Sigmoid colon (tissue), 4 donors: ENCODE measurements around the gene CAMK4.

Experiments used
- CTCF ChIP-seq, 4 experiments: fragments of 450-650 bp in 3 of 4; fragments of 200-600 bp in 1 of 4; IDR thresholded peaks; one replicate each; pipeline ENCODE4 v1.5.1; 2016 to 2019; ENCODE audit warnings: antibody characterized with exemption in 4 of 4, mild to moderate bottlenecking in 3 of 4, moderate library complexity in 2 of 4
- EP300 ChIP-seq, 4 donors: sonication (generic); formaldehyde crosslinking; IDR thresholded peaks; one replicate each; pipeline ENCODE4 v1.6.1; 2017; ENCODE audit warnings: antibody characterized with exemption in 4 of 4
- POLR2A ChIP-seq, 2 donors: fragments of 450-650 bp; IDR thresholded peaks; one replicate each; pipeline ENCODE4 v1.6.1; 2016; ENCODE audit warnings: antibody characterized with exemption in 2 of 2, mild to moderate bottlenecking in 2 of 2, moderate library complexity in 2 of 2
- POLR2AphosphoS5 ChIP-seq, 4 donors: sonication (generic); formaldehyde crosslinking; IDR thresholded peaks; one replicate each; pipeline ENCODE4 v1.6.1; 2017; ENCODE audit warnings: antibody characterized with exemption in 4 of 4

GRCh38 chr5:111308951-111309350 is 84.8 kb downstream of the CAMK4 start:
- TF ChIP-seq CTCF (IDR thresholded peaks at IDR 0.05) (no peak), POLR2A (IDR thresholded peaks at IDR 0.05) (no peak), EP300 (IDR thresholded peaks at IDR 0.05) (no peak), POLR2AphosphoS5 (IDR thresholded peaks at IDR 0.05) (no peak)
